HG03045 (cell line): ENCODE measurements around the gene COL23A1.

Experiments used
- ATAC-seq: cut with Tn5 transposase; IDR thresholded peaks from one replicate; pipeline ENCODE4 v1.9.1; 2021; ENCODE audit warnings: mild to moderate bottlenecking, moderate library complexity; ENCODE audit not compliant: unreplicated experiment

Gene COL23A1

DNA sequence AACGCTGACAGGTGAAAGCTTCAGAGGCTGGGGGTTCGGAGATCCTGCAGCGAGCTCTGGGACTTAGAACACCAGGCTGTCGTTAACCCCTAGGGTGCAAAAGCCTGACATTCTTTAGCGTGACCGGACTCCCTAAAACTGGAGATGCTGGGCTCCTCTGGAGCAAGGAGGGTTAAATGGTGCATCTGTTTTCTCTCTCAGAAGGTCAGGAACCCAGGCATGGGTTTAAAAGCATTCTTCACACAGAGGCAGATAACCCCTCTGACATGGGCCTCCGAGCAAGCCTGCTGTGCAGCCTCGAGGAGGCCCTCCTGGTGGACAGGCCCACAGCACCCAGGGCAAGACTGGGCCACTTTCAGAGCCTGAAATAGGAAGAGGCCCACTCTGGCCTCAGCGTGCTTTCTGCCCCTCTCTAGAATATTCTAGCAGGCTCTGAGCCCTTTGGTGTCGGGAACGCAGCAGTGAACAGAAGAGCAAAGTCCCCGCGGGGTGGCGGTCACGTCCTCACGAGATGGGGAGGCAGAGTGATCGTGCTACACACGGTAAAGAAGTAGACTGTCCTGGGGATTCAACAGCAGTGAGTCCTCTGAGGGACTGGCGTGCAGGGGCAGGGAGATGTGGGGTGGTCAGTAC is 124.8 kb downstream of the COL23A1 start:
- ATAC-seq: no peak

- no peak for ATAC-seq
Observed at GRCh38 chr5:178464431-178465048, 125.7 kb downstream of the COL23A1 start.

DNA sequence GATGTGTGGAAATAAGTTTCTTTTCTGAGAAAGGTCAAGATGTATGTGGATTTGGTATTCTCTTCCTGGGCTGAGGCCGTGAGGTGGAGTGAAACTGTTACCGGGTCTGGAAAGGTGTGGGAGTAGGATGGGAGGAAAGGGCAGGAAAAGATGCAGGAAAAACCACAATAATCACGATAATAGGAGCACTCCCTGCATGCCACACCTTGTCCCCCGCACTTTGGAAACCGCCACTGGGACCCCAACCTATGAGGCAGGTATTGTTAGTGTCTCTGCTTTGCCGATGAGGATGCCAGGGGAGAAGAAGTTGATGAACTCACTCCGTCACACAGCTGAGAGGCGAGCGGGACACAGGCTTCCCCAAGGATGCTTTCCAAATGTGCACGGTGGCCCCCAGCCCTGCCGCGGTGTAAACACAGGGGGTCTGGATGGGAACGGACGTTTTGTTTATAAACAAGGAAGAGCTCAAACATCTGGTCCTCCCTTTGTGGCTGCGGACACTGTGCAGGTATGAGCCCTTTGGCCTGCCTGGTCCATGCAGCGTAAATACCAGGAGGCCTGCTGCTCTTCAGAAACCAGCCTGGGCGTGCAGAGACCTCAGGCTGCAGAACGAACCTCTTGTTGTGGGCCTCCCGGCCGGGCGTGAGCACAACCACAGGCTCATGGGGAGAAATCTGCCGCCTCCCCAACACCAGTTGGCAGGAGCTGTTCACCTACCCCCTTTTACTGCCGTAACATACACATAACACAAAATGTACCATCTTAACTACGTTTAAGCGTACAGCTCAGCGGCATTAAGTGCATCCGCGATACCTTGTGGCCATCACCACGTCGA is 126.7 kb downstream of the COL23A1 start:
- no peak for ATAC-seq

DNA sequence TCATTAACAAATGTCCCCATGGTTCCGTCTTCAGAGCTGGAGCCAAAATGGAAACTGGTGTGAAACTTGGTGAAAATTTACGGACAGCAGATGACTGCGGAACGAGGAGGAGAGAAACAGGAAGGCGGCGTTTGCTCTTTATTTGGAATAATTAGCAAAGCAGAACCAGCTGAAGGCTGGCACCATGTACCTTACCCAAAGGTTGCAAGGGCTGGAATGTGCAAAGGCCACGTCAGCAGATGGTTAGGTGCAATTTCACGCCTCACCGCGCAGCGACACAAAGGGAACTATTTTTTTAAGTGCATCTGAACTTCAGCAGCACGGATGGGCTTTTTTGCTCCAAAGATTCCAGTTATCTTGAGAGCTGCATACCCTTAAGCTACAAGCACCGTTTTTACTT is 127.4 kb downstream of the COL23A1 start:
- ATAC-seq: no peak

- ATAC-seq: no peak
Observed at GRCh38 chr5:178462076-178462475, 128.1 kb downstream of the COL23A1 start.

- ATAC-seq: no peak
Observed at GRCh38 chr5:178461004-178461730, 129.0 kb downstream of the COL23A1 start.

DNA sequence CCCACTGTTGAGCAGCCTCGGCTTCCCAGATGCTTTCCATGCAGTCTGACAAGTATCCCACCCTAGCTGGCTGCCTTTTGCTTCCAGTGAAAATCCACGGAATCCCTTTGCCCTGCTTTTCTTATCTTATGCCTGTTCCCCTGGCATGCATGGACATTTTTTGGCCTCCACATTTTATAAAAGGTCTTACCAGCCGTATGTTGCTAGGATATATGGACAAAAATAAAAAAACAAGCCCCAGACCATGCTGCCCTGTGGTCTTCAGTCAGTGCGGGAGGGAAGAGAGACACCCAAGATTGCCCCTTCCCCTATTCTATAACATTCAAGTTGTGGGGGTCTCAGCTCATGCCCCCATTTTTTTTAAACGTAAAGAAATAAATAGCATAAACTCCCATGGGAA is 129.6 kb downstream of the COL23A1 start:
- ATAC-seq: no peak

DNA sequence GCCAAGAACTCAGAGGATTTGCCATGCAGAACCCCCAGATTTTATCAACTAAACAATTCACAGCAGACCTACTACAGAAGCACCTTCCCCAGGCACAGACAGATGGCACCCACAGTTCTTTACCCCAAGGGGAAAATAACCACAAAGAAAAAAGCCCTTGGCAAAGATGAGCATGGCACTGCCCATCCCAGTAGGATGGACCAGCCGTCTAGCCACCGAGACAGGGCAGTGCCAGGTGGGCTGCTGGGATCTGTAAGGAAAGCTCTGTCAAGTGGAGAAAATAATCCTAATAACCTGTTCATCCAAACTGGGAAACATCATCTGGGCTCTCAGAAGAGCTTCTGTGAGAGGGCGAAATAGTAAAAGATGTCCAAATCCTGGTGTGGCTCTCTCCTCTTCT is 130.0 kb downstream of the COL23A1 start:
- ATAC-seq: no peak

- ATAC-seq: no peak
Observed at GRCh38 chr5:178458140-178458539, 132.1 kb downstream of the COL23A1 start.

DNA sequence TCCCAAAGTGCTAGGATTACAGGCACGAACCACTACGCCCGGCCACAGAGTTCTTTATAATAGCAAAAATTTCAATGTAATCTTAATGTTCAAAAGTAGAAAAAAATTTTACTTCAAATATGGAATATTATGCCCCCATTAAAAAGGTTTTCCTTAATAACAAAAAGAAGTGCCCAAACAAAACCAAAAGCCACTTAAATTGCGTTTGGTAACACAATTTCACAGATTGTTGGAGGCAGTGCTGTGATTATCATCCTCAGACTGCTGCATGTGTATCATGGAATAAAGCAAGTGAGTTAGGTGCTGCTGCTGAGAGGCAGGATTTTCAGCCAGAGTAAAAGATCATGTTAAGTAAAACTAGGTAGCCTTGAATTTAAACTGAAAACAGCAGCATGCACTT is 132.7 kb downstream of the COL23A1 start:
- no peak for ATAC-seq

GRCh38 chr5:178455480-178455835 is 134.7 kb downstream of the COL23A1 start:
- ATAC-seq: no peak

GRCh38 chr5:178454821-178455479 is 135.2 kb downstream of the COL23A1 start:
- ATAC-seq: no peak

- ATAC-seq: no peak
Observed at GRCh38 chr5:178454303-178454702, 135.9 kb downstream of the COL23A1 start.

DNA sequence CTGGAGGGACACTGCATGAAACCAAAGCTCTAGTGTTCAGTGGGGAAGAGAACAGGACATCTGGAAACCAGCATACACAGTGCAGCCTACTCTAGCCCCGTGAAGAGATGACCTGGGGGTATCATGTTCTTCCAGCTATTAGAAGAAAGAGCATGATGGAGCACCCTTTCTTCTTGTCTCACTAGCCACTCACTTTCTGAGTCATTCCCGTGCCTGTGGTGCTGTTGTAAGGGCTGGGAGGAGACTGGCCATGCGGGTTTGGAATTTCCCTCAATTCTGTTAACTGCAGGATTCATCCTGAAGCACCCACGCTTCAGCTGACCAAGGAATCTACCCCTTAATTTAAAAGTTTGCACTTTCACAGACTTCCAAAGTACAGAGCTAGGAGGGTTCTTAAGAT is 137.0 kb downstream of the COL23A1 start:
- no peak for ATAC-seq

GRCh38 chr5:178450121-178451028 is 139.8 kb downstream of the COL23A1 start:
- ATAC-seq: no peak

DNA sequence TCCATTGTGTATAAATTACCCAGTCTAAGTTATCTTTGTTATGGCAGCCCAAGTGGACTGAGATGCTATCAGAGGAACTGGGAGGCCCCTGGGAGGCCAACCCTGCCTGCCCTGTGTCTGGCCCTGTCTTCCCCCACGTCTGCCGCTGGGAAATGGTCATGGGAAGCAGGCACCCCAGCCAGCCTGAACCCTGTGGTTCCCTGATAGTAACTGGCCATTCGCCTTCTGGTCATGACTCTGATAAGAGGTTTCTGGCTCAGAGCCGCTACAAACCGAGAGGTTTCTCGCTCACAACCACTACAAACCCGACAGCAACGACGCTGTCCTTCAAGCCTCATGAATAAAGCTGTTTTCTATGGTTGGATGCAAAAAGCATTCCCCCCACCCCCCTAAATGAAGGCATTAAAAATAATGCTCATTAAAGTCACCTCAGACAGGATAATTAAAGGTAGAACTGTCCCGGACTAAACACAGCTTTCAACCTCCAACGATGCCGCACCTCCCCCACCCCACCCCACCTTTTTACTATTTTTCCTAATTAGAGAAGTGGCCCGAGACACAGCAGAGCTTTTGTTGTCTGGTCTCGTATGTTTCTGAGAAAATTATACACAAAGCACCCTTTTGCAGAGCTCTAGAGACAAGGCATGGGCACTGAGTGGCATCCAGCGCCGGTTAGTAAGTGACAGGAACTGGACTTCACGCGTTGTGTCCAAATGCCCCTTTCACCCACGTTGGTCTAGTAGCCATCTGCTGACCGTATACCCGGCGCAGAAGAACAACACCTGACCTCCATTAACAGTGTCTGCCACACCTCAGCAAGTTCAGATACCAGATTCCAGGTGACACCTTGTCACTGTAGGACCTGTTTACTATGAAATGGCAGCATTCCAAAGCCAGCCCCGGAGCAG is 140.8 kb downstream of the COL23A1 start:
- ATAC-seq: no peak

- no peak for ATAC-seq
Observed at GRCh38 chr5:178445534-178445933, 144.7 kb downstream of the COL23A1 start.

GRCh38 chr5:178442405-178443257 is 147.6 kb downstream of the COL23A1 start:
- ATAC-seq: no peak
